Choroid plexus epithelial cell (primary cell): ENCODE results near the gene PRKCA.

Experiments used
- DNase-seq: peaks from one replicate; pipeline ENCODE4 v3.0.0-alpha.2; 2010; ENCODE audit warnings: low read depth
- H3K4me3 ChIP-seq: 2 replicates; pipeline ENCODE4 v1.5.1; 2011; ENCODE audit warnings: low read depth, mild to moderate bottlenecking, control low read depth, low read length, moderate library complexity
- CTCF ChIP-seq: conservative IDR thresholded peaks from 2 replicates; pipeline ENCODE4 v1.5.1; 2011; ENCODE audit warnings: low read depth, mild to moderate bottlenecking, control low read depth, inconsistent platforms, low read length, moderate library complexity

PRKCA gene

DNA sequence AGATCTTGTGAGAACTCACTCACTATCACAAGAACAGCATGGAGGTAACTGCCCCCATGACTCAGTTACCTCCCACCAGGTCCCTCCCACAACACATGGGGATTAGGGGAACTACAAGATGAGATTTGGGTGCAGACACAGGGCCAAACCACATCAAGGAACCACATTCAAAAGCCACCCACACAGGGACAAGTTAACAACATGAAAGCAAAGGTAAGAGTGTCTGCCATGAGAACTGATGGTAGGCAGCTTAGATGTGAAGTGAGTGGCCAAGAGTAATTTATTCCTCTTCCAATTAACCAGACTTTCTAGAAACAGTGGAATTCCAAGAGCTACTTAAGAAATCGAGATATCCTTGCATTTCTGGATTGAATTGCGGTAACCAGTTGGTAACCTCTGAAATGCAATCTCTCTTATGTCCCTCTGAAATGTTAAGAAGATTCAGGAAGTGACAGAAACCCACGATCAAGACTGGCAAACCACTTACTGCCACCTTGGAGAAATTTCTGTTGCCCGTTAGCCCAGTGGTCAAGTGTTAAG lies 365.1 kb downstream of the PRKCA start:
- TF ChIP-seq CTCF = no peak
- no peak overlapping the region for H3K4me3 ChIP-seq
- no peak for DNase-seq

DNA sequence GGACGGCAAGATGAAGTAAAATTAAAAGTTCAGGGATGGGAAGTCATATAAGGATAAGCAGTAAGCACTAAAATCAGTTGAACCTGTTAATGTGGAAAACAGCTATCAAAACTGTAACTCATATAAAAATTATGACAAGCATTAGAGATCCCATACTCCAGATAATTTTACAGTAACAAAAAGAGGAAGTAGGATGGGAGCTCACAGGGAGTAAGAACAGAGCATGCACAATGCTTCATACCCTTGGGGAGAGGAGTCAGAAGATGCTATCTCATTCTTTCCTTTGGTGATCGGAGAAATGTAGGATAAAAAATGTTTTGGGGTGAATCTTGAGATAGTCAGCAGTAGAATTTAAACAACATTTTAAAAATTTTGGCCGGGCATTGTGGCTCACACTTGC lies 367.8 kb downstream of the PRKCA start:
- no peak for DNase-seq
- no peak overlapping the region for H3K4me3 ChIP-seq

GRCh38 chr17:66671156-66671555 lies 368.7 kb downstream of the PRKCA start:
- H3K4me3 ChIP-seq = no peak overlapping the region
- peak; percentile 35 for DNase-seq
- TF ChIP-seq CTCF = no peak

More for the DNA sequence above, 367.8 kb downstream of the PRKCA start:
- no peak for TF ChIP-seq CTCF

DNA sequence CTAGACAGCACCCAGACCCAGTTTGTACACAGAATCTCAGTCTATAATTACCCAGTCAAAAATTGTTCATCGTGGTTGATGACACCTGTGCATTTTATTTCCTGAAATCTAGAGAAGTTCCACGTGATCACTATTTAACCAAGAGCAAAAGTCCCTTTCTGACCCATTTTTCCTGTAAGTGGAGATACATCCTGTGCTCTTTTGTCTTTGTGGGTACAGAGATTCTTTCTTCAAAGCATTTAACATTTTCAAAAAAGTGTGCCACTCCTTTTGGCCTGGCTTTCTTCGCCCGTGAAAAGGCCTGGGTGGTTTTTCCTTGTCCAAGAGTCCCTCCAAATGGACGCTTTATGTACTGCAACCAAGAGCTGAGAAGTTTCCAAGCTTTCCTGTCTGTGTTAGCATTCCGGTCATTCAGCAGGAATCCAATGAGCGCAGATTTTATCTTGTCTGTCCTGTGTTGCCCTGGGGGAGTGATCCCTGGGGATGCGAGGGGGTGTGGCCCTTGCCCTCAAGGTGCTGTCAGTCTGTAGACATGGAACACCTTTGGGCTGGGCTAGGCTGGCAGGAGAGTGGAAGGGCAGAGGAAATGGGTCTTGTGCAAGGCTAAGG lies 371.4 kb downstream of the PRKCA start:
- TF ChIP-seq CTCF = peak; percentile 84
- DNase-seq = peak; percentile 85
- H3K4me3 ChIP-seq = no peak overlapping the region

GRCh38 chr17:66675273-66675990 lies 373.0 kb downstream of the PRKCA start:
- H3K4me3 ChIP-seq = no peak overlapping the region
- no peak for DNase-seq
- TF ChIP-seq CTCF = no peak

- DNase-seq = peak; percentile 92
- H3K4me3 ChIP-seq = no peak overlapping the region
- no peak for TF ChIP-seq CTCF
Observed at GRCh38 chr17:66675991-66676371, 373.6 kb downstream of the PRKCA start.
